WTC11 (cell line): Measurements from ENCODE around the gene ZSWIM6. TPM values are rescaled to one million over a fixed set of nuclear protein-coding genes. Genes with fewer than 3 reads are reported as not detected.

Source experiments
- ATAC-seq: fragments of 200-7000 bp; cut with Tn5 transposase; 2 replicates; pipeline ENCODE4 v1.10.0; 2021; ENCODE audit warnings: mild to moderate bottlenecking, moderate library complexity
- CTCF ChIA-PET: fragments of 300-600 bp; sonication (Branson Sonifier 250); formaldehyde crosslinking; loops from one replicate; lab custom pipeline; 2021; ENCODE audit warnings: antibody characterized with exemption; lab: Charles Lee
- POLR2A ChIA-PET: fragments of 350-600 bp; sonication (Branson Sonifier 250); formaldehyde crosslinking; loops from one replicate; lab custom pipeline; 2021; ENCODE audit warnings: antibody characterized with exemption; lab: Charles Lee
- DNase-seq: peaks from one replicate; pipeline ENCODE4 v3.0.0; 2021; ENCODE audit warnings: low spot score
- H3K27ac Mint-ChIP-seq: 2 replicates; pipeline ENCODE4 v1.8.0; 2021; ENCODE audit warnings: mixed read lengths
- H3K27me3 Mint-ChIP-seq: 2 replicates; pipeline ENCODE4 v1.8.0; 2021; ENCODE audit warnings: low read depth, mild to moderate bottlenecking, moderate library complexity, mixed read lengths
- H3K36me3 Mint-ChIP-seq: 2 replicates; pipeline ENCODE4 v1.8.0; 2021; ENCODE audit warnings: mixed read lengths
- H3K4me1 Mint-ChIP-seq: 2 replicates; pipeline ENCODE4 v1.8.0; 2022; ENCODE audit warnings: mixed read lengths
- H3K4me3 Mint-ChIP-seq: 2 replicates; pipeline ENCODE4 v1.8.0; 2021; ENCODE audit warnings: mild to moderate bottlenecking, moderate library complexity, mixed read lengths
- H3K9me3 Mint-ChIP-seq: 2 replicates; pipeline ENCODE4 v1.8.0; 2021; ENCODE audit warnings: mixed read lengths
- CBFB ChIP-seq: sonication (generic); formaldehyde crosslinking; IDR thresholded peaks from 2 replicates; pipeline ENCODE4 v1.8.1; 2022; ENCODE audit warnings: mild to moderate bottlenecking, low read depth, missing genetic modification reagents
- NR2C2 ChIP-seq: sonication (generic); formaldehyde crosslinking; IDR thresholded peaks from 2 replicates; pipeline ENCODE4 v1.8.0; 2022; ENCODE audit warnings: mild to moderate bottlenecking, missing genetic modification reagents
- TP53 ChIP-seq: sonication (generic); formaldehyde crosslinking; IDR thresholded peaks from 2 replicates; pipeline ENCODE4 v1.8.1; 2023; ENCODE audit warnings: mild to moderate bottlenecking, missing genetic modification reagents
- ZBTB21 ChIP-seq: sonication (generic); formaldehyde crosslinking; IDR thresholded peaks from 2 replicates; pipeline ENCODE4 v1.8.1; 2023; ENCODE audit warnings: mild to moderate bottlenecking, missing genetic modification reagents, borderline replicate concordance
- ZNF138 ChIP-seq: sonication (generic); formaldehyde crosslinking; conservative IDR thresholded peaks from 2 replicates; pipeline ENCODE4 v1.8.1; 2022; ENCODE audit warnings: mild to moderate bottlenecking, moderate library complexity, missing genetic modification reagents
- total RNA-seq: library from RNA; stranded (reverse); gene quantifications from 3 replicates; pipeline ENCODE4 v1.2.3, GENCODE V29; 2021
- TF ChIP-seq, protein P1 (sequence below): sonication (generic); formaldehyde crosslinking; IDR thresholded peaks from 2 replicates; pipeline ENCODE4 v1.8.0; 2023; ENCODE audit warnings: mild to moderate bottlenecking, missing genetic modification reagents
- TF ChIP-seq, protein P2 (sequence below): sonication (generic); formaldehyde crosslinking; IDR thresholded peaks from 2 replicates; pipeline ENCODE4 v1.8.1; 2022; ENCODE audit warnings: mild to moderate bottlenecking, missing genetic modification reagents, moderate library complexity, borderline replicate concordance
- TF ChIP-seq, protein P3 (sequence below): sonication (generic); formaldehyde crosslinking; IDR thresholded peaks from 2 replicates; pipeline ENCODE4 v1.8.0; 2022; ENCODE audit warnings: missing genetic modification reagents
- TF ChIP-seq, protein P4 (sequence below): fragments of 250-450 bp; sonication (Bioruptor Pico); IDR thresholded peaks from 2 replicates; pipeline ENCODE4 v1.8.0; 2021; ENCODE audit warnings: mild to moderate bottlenecking
- TF ChIP-seq, protein P5 (sequence below): fragments of 250-450 bp; sonication (Bioruptor Pico); IDR thresholded peaks from 2 replicates; pipeline ENCODE4 v1.9.0; 2021; ENCODE audit warnings: moderate library complexity, mild to moderate bottlenecking, inconsistent platforms, borderline replicate concordance
- TF ChIP-seq, protein P6 (sequence below): sonication (generic); formaldehyde crosslinking; IDR thresholded peaks from 2 replicates; pipeline ENCODE4 v1.8.1; 2022; ENCODE audit warnings: low read depth, missing genetic modification reagents, borderline replicate concordance
- TF ChIP-seq, protein P7 (sequence below): sonication (generic); formaldehyde crosslinking; IDR thresholded peaks from 2 replicates; pipeline ENCODE4 v1.8.0; 2022; ENCODE audit warnings: mild to moderate bottlenecking, missing genetic modification reagents
- TF ChIP-seq, protein P8 (sequence below): sonication (generic); formaldehyde crosslinking; IDR thresholded peaks from 2 replicates; pipeline ENCODE4 v1.8.1; 2022; ENCODE audit warnings: missing genetic modification reagents, borderline replicate concordance

ZSWIM6 gene
- total RNA-seq, 1 experiment from 2014 or later, result 12.5 TPM

DNA sequence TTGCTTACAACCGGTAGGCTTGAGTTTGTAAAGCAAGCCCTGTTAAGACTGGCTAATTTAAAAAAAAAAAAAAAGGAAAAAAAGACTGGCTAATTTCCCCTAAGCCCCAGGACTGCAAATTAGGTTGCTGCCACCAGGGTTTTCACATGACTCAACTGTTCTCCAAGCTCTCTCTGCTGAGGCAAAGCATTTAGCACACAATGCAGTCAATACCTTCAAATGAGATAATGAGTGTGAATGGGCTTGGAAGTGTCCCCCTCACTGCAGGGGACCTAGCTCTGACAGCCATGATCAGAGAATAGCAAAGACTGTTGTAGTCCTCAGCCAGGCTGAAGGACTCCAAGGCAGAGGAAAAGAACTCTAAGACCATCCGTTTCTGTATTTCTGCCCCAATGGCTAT is 42.8 kb upstream of the ZSWIM6 start:
- CTCF ChIA-PET, result interaction anchor here (0.6 to 0.7 kb wide), 2 partner anchors 11 to 80 kb away, joined by 3 read pairs; no protein-coding TSS in a partner anchor
- Mint-ChIP-seq H3K4me3 (no peak overlapping the region), H3K9me3 (peaks cover 9% of the 10 kb centered on the region; the same call in 1 of the 2 replicates), H3K27me3 (no peaks in the 10 kb centered on the region), H3K4me1 (peaks cover 17% of the 10 kb centered on the region), H3K36me3 (no peaks in the 10 kb centered on the region), H3K27ac (no peak overlapping the region)
- POLR2A ChIA-PET, result no interaction called here
- ATAC-seq, result peak; percentile 73
- TF ChIP-seq TP53 (no peak), ZNF138 (CRISPR knock-in tag) (no peak)
- TF ChIP-seq, protein P1, sequence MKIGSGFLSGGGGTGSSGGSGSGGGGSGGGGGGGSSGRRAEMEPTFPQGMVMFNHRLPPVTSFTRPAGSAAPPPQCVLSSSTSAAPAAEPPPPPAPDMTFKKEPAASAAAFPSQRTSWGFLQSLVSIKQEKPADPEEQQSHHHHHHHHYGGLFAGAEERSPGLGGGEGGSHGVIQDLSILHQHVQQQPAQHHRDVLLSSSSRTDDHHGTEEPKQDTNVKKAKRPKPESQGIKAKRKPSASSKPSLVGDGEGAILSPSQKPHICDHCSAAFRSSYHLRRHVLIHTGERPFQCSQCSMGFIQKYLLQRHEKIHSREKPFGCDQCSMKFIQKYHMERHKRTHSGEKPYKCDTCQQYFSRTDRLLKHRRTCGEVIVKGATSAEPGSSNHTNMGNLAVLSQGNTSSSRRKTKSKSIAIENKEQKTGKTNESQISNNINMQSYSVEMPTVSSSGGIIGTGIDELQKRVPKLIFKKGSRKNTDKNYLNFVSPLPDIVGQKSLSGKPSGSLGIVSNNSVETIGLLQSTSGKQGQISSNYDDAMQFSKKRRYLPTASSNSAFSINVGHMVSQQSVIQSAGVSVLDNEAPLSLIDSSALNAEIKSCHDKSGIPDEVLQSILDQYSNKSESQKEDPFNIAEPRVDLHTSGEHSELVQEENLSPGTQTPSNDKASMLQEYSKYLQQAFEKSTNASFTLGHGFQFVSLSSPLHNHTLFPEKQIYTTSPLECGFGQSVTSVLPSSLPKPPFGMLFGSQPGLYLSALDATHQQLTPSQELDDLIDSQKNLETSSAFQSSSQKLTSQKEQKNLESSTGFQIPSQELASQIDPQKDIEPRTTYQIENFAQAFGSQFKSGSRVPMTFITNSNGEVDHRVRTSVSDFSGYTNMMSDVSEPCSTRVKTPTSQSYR (CRISPR knock-in tag), result no peak
- TF ChIP-seq, protein P2, sequence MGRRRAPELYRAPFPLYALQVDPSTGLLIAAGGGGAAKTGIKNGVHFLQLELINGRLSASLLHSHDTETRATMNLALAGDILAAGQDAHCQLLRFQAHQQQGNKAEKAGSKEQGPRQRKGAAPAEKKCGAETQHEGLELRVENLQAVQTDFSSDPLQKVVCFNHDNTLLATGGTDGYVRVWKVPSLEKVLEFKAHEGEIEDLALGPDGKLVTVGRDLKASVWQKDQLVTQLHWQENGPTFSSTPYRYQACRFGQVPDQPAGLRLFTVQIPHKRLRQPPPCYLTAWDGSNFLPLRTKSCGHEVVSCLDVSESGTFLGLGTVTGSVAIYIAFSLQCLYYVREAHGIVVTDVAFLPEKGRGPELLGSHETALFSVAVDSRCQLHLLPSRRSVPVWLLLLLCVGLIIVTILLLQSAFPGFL, result no peak
- no peak for DNase-seq

DNA sequence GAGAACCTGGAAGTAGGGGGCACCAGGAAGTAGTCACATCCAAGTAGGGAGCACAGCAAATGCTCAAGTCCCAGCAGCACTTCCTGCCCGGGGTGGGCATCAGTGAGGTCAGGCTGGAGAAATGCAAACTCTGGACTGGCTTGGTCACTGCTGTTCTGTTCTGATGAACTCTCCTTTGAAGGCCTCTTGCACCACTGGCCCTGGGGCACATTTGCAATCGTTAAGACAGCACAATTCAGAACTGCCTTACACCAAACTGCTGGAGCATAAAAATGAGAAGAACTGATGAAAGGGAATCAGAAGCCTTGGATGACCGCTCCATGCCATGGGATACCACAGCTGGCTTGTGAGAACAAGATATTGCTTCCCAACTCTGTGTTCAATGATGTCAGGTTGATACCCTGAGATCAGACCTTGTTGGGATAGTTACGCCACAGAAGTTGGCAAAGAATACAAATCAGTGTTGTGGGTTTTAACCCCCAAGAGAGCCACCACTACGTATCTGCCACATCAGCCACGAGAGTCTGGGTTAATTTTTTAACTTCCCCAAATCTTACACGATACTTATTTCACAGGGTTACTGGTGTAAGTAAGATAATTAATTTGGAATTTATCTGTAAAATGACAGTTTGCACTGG is 42.3 kb upstream of the ZSWIM6 start:
- ChIA-PET CTCF (interaction anchor here (0.7 kb wide), 1 partner anchor 80 kb away, joined by 3 read pairs; no protein-coding TSS in a partner anchor), POLR2A (no interaction called here)
- Mint-ChIP-seq H3K9me3 (peaks cover 9% of the 10 kb centered on the region; the same call in 1 of the 2 replicates), H3K36me3 (no peaks in the 10 kb centered on the region), H3K4me3 (no peak overlapping the region), H3K27ac (no peak overlapping the region), H3K27me3 (peaks cover 2% of the 10 kb centered on the region; the same call in 1 of the 2 replicates), H3K4me1 (peaks cover 17% of the 10 kb centered on the region)
- TF ChIP-seq, protein P3, sequence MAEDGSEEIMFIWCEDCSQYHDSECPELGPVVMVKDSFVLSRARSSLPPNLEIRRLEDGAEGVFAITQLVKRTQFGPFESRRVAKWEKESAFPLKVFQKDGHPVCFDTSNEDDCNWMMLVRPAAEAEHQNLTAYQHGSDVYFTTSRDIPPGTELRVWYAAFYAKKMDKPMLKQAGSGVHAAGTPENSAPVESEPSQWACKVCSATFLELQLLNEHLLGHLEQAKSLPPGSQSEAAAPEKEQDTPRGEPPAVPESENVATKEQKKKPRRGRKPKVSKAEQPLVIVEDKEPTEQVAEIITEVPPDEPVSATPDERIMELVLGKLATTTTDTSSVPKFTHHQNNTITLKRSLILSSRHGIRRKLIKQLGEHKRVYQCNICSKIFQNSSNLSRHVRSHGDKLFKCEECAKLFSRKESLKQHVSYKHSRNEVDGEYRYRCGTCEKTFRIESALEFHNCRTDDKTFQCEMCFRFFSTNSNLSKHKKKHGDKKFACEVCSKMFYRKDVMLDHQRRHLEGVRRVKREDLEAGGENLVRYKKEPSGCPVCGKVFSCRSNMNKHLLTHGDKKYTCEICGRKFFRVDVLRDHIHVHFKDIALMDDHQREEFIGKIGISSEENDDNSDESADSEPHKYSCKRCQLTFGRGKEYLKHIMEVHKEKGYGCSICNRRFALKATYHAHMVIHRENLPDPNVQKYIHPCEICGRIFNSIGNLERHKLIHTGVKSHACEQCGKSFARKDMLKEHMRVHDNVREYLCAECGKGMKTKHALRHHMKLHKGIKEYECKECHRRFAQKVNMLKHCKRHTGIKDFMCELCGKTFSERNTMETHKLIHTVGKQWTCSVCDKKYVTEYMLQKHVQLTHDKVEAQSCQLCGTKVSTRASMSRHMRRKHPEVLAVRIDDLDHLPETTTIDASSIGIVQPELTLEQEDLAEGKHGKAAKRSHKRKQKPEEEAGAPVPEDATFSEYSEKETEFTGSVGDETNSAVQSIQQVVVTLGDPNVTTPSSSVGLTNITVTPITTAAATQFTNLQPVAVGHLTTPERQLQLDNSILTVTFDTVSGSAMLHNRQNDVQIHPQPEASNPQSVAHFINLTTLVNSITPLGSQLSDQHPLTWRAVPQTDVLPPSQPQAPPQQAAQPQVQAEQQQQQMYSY (CRISPR knock-in tag), result peak; percentile 86
- TF ChIP-seq, protein P4, sequence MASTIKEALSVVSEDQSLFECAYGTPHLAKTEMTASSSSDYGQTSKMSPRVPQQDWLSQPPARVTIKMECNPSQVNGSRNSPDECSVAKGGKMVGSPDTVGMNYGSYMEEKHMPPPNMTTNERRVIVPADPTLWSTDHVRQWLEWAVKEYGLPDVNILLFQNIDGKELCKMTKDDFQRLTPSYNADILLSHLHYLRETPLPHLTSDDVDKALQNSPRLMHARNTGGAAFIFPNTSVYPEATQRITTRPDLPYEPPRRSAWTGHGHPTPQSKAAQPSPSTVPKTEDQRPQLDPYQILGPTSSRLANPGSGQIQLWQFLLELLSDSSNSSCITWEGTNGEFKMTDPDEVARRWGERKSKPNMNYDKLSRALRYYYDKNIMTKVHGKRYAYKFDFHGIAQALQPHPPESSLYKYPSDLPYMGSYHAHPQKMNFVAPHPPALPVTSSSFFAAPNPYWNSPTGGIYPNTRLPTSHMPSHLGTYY, result no peak
- DNase-seq, result no peak
- ATAC-seq, result no peak; the same call in 1 of the 2 replicates

DNA sequence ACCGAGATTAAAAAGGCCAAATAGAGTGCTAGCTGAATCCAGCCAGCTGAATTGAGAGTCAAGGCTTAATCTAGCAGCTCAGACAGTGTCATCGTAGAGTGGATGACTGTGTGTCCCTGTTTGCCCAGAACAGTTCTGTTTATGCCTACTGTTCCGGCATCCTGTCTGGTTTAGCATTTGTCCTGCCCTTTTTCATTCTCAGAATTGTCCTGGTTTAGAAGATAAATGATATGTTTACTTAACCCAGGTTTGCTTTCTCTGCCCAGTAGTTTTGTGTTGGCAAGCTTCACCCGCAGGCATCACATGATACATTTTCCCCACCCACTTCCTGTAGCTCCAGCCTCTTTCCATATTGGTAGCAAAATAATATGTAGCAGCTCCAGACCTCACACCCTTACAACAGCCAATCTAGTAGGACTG is 41.3 kb upstream of the ZSWIM6 start:
- POLR2A ChIA-PET, result no interaction called here
- no peak overlapping the region for H3K4me3 Mint-ChIP-seq
- peaks cover 17% of the 10 kb centered on the region for H3K4me1 Mint-ChIP-seq
- ATAC-seq (no peak), DNase-seq (no peak)
- CTCF ChIA-PET, result interaction anchor here (0.7 kb wide), 1 partner anchor 368 kb away, joined by 4 read pairs; no protein-coding TSS in a partner anchor
- H3K36me3 Mint-ChIP-seq, result no peaks in the 10 kb centered on the region
- peaks cover 5% of the 10 kb centered on the region; the same call in 1 of the 2 replicates for H3K9me3 Mint-ChIP-seq
- peaks cover 3% of the 10 kb centered on the region; the same call in 1 of the 2 replicates for H3K27me3 Mint-ChIP-seq
- no peak overlapping the region for H3K27ac Mint-ChIP-seq
- TF ChIP-seq NR2C2 (no peak), ZBTB21 (CRISPR knock-in tag) (no peak), CBFB (CRISPR knock-in tag) (no peak)
- TF ChIP-seq, protein P5, sequence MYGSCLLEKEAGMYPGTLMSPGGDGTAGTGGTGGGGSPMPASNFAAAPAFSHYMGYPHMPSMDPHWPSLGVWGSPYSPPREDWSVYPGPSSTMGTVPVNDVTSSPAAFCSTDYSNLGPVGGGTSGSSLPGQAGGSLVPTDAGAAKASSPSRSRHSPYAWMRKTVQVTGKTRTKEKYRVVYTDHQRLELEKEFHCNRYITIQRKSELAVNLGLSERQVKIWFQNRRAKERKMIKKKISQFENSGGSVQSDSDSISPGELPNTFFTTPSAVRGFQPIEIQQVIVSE (CRISPR knock-in tag), result no peak
- TF ChIP-seq, protein P6, sequence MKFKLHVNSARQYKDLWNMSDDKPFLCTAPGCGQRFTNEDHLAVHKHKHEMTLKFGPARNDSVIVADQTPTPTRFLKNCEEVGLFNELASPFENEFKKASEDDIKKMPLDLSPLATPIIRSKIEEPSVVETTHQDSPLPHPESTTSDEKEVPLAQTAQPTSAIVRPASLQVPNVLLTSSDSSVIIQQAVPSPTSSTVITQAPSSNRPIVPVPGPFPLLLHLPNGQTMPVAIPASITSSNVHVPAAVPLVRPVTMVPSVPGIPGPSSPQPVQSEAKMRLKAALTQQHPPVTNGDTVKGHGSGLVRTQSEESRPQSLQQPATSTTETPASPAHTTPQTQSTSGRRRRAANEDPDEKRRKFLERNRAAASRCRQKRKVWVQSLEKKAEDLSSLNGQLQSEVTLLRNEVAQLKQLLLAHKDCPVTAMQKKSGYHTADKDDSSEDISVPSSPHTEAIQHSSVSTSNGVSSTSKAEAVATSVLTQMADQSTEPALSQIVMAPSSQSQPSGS (CRISPR knock-in tag), result no peak
- TF ChIP-seq, protein P7, sequence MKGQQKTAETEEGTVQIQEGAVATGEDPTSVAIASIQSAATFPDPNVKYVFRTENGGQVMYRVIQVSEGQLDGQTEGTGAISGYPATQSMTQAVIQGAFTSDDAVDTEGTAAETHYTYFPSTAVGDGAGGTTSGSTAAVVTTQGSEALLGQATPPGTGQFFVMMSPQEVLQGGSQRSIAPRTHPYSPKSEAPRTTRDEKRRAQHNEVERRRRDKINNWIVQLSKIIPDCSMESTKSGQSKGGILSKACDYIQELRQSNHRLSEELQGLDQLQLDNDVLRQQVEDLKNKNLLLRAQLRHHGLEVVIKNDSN (CRISPR knock-in tag), result no peak
- TF ChIP-seq, protein P8, sequence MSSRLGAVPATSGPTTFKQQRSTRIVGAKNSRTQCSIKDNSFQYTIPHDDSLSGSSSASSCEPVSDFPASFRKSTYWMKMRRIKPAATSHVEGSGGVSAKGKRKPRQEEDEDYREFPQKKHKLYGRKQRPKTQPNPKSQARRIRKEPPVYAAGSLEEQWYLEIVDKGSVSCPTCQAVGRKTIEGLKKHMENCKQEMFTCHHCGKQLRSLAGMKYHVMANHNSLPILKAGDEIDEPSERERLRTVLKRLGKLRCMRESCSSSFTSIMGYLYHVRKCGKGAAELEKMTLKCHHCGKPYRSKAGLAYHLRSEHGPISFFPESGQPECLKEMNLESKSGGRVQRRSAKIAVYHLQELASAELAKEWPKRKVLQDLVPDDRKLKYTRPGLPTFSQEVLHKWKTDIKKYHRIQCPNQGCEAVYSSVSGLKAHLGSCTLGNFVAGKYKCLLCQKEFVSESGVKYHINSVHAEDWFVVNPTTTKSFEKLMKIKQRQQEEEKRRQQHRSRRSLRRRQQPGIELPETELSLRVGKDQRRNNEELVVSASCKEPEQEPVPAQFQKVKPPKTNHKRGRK (CRISPR knock-in tag), result no peak
